K562 (cell line): Measurements from ENCODE around the gene POFUT2. TPM values are rescaled to one million over a fixed set of nuclear protein-coding genes. Genes with fewer than 3 reads are reported as not detected.
A peak's percentile ranks its signal among the peaks of the same experiment; 100 is the strongest.

Source experiments
- ATAC-seq: fragments of 200-7000 bp; cut with Tn5 transposase; 3 replicates; pipeline ENCODE4 v1.9.1; 2020; ENCODE audit warnings: moderate library complexity
- BruUV-seq: library from RNA; stranded (reverse); fragments of 400-500 nt; replicated peaks from 2 replicates; lab custom pipeline; 2021; lab: Mats Ljungman, UMichigan
- CTCF ChIA-PET: fragments of 300-600 bp; formaldehyde crosslinking; extraction: SDS; loops from one replicate; lab custom pipeline; 2021; ENCODE audit warnings: low intra/inter-chr PET ratio; lab: Yijun Ruan, JAX
- POLR2A ChIA-PET: fragments of 300-600, 350-650 bp; sonication (Branson Sonifier 250); formaldehyde crosslinking; extraction: SDS; loops from one replicate; lab custom pipeline; 2021; ENCODE audit warnings: antibody characterized with exemption, inconsistent platforms; lab: Yijun Ruan, JAX
- DNase-seq, 4 experiments: peaks; one replicate each; pipeline versions ENCODE4 v3.0.0 to v3.0.0-alpha.2; 2011 to 2018; ENCODE audit warnings: low spot score in 3 of 4, mixed read lengths in 3 of 4; ENCODE audit errors: extremely low read depth in 1 of 4
- FAIRE-seq: peaks from 2 replicates; lab custom pipeline; 2011; peaks lifted over from hg19 to GRCh38; lab: Jason Lieb, UNC
- H2AFZ ChIP-seq: 2 replicates; pipeline ENCODE4 v1.6.0; 2011; ENCODE audit warnings: low read depth, low read length, control low read depth, inconsistent platforms
- H3K27ac ChIP-seq: fragments of 200-600 bp; 3 replicates; pipeline ENCODE4 v1.8.0; 2011; ENCODE audit warnings: low read depth, mild to moderate bottlenecking, control low read depth, inconsistent platforms, low read length, moderate library complexity, mixed read lengths; ENCODE audit errors: extremely low read depth
- H3K27me3 ChIP-seq, 2 experiments: fragments of 300-600 bp in 1 of 2; 2 replicates in 1 of 2; 3 replicates in 1 of 2; pipeline versions ENCODE4 v1.6.0 to v1.8.0; 2011; ENCODE audit warnings: inconsistent platforms in 2 of 2, low read length in 2 of 2, mild to moderate bottlenecking in 1 of 2, mixed read lengths in 1 of 2, moderate library complexity in 1 of 2; ENCODE audit not compliant: control insufficient read depth in 2 of 2, insufficient read depth in 2 of 2
- H3K36me3 ChIP-seq: fragments of 300-600 bp; 3 replicates; pipeline ENCODE4 v1.8.0; 2011; ENCODE audit warnings: mild to moderate bottlenecking, low read length, inconsistent platforms; ENCODE audit not compliant: control insufficient read depth, insufficient read depth
- H3K4me1 ChIP-seq, 2 experiments: fragments of 200-600 bp in 1 of 2; replicated peaks in 1 of 2; 2 replicates in 1 of 2; 3 replicates in 1 of 2; pipeline versions ENCODE4 v1.5.1 to v1.8.0; 2011; ENCODE audit warnings: inconsistent platforms in 2 of 2, low read length in 2 of 2, mild to moderate bottlenecking in 1 of 2, mixed read lengths in 1 of 2, moderate library complexity in 1 of 2; ENCODE audit not compliant: control insufficient read depth in 2 of 2, insufficient read depth in 2 of 2
- H3K4me2 ChIP-seq: 2 replicates; pipeline ENCODE4 v1.6.1; 2011; ENCODE audit warnings: low read length, control low read depth, inconsistent platforms, mixed read lengths; ENCODE audit not compliant: insufficient read depth
- H3K4me3 ChIP-seq: fragments of 200-600 bp; sonication (generic), shearing (Covaris generic); 2 replicates; pipeline ENCODE4 v1.5.1; 2016; ENCODE audit warnings: control low read depth, inconsistent platforms
- H3K79me2 ChIP-seq: fragments of 200-600 bp; 3 replicates; pipeline ENCODE4 v1.8.0; 2011; ENCODE audit warnings: low read length, inconsistent platforms; ENCODE audit not compliant: control insufficient read depth, insufficient read depth
- H3K9ac ChIP-seq, 2 experiments: 2 replicates each; pipeline versions ENCODE4 v1.6.0 to v1.6.1; 2011; ENCODE audit warnings: low read depth in 2 of 2, low read length in 2 of 2, control low read depth in 1 of 2, inconsistent platforms in 1 of 2, mild to moderate bottlenecking in 1 of 2, mixed read lengths in 1 of 2; ENCODE audit not compliant: insufficient read depth in 1 of 2
- H3K9me1 ChIP-seq: one replicate; pipeline ENCODE4 v1.6.0; 2011; ENCODE audit warnings: inconsistent platforms, mild to moderate bottlenecking, low read length, moderate library complexity; ENCODE audit not compliant: control insufficient read depth, insufficient read depth
- H3K9me3 ChIP-seq: replicated peaks from 2 replicates; pipeline ENCODE4 v1.5.1; 2011; ENCODE audit warnings: low read depth, low read length, inconsistent platforms; ENCODE audit not compliant: control insufficient read depth, insufficient read depth
- H4K20me1 ChIP-seq: replicated peaks from 2 replicates; pipeline ENCODE4 v1.6.1; 2011; ENCODE audit warnings: low read length, inconsistent platforms, mixed read lengths; ENCODE audit not compliant: control insufficient read depth, insufficient read depth
- RBBP5 ChIP-seq: fragments of 200-600 bp; sonication (generic); IDR thresholded peaks from 2 replicates; pipeline ENCODE4 v1.6.1; 2012; ENCODE audit warnings: borderline replicate concordance, mild to moderate bottlenecking, low read length, control low read depth, inconsistent platforms; ENCODE audit not compliant: insufficient read depth, poor library complexity, severe bottlenecking
- SRSF7 ChIP-seq: fragments of 200-400 bp; formaldehyde crosslinking; optimal IDR thresholded peaks from 2 replicates; pipeline ENCODE3; 2017; ENCODE audit warnings: mild to moderate bottlenecking, low read depth, low read length
- WGBS: fragments of 100-300 bp; shearing (Covaris generic); methylation state at CpG from one replicate; pipeline ENCODE4 v1.1.6; 2016; ENCODE audit warnings: low coverage, mixed read lengths; ENCODE audit not compliant: insufficient coverage; ENCODE audit errors: missing lambda C conversion rate; 5-methylcytosine and 5-hydroxymethylcytosine counted together
- in situ Hi-C: fragments of 300-500 bp; cut with MboI; formaldehyde crosslinking; loops from 4 replicates; pipeline ENCODE4 v1.15.0; 2018; ENCODE audit warnings: inconsistent platforms, mixed read lengths
- intact Hi-C: fragments of 100-400 bp; cut with micrococcal nuclease; formaldehyde crosslinking; loops from 2 replicates; pipeline ENCODE4 v1.14.2; 2022
- polyA plus RNA-seq, 8 experiments: library from polyadenylated mRNA; depleted of rRNA in 4 of 8; stranded (reverse) in 5 of 8; unstranded in 3 of 8; fragments of >200 nt; fragmentation: Nextera tagmentation in 2 of 8; fragmentation: Illumina TruSeq in 1 of 8; extraction: Ambion mirVana in 2 of 8; extraction: Trizol in 1 of 8; gene quantifications; 2 replicates each; pipeline versions ENCODE4 v1.2.1 to v1.2.3, GENCODE V29; 2011 to 2014; ENCODE audit warnings: inconsistent platforms in 1 of 8, missing spikeins in 1 of 8
- total RNA-seq, 7 experiments: library from RNA; depleted of rRNA in 6 of 7; stranded (reverse); fragments of >200 nt in 6 of 7; fragmentation: Illumina TruSeq in 2 of 7; extraction: Trizol in 2 of 7; gene quantifications; 2 replicates each; pipeline versions ENCODE4 v1.2.1 to v1.2.3, GENCODE V29; 2011 to 2021; ENCODE audit warnings: low replicate concordance in 1 of 7
- TF ChIP-seq, protein P1 (sequence below), 3 experiments: fragments of 200-800 bp in 1 of 3; fragments of 250-450 bp in 1 of 3; fragments of 450-650 bp in 1 of 3; sonication (Bioruptor Pico) in 1 of 3; sonication (Bioruptor generic) in 1 of 3; formaldehyde crosslinking in 1 of 3; IDR thresholded peaks; 2 replicates each; pipeline versions ENCODE4 v1.6.1 to v1.8.0; 2016 to 2022; ENCODE audit warnings: mild to moderate bottlenecking in 2 of 3, missing genetic modification characterization in 2 of 3, missing compliant biosample characterization in 1 of 3, moderate library complexity in 1 of 3

Gene POFUT2
- total and polyA plus RNA-seq, 9 of the 15 experiments (the other 6 are each of a cell fraction or from before 2014, with no cell fraction given): 1.1 to 24.2 (median 11.0) TPM

DNA sequence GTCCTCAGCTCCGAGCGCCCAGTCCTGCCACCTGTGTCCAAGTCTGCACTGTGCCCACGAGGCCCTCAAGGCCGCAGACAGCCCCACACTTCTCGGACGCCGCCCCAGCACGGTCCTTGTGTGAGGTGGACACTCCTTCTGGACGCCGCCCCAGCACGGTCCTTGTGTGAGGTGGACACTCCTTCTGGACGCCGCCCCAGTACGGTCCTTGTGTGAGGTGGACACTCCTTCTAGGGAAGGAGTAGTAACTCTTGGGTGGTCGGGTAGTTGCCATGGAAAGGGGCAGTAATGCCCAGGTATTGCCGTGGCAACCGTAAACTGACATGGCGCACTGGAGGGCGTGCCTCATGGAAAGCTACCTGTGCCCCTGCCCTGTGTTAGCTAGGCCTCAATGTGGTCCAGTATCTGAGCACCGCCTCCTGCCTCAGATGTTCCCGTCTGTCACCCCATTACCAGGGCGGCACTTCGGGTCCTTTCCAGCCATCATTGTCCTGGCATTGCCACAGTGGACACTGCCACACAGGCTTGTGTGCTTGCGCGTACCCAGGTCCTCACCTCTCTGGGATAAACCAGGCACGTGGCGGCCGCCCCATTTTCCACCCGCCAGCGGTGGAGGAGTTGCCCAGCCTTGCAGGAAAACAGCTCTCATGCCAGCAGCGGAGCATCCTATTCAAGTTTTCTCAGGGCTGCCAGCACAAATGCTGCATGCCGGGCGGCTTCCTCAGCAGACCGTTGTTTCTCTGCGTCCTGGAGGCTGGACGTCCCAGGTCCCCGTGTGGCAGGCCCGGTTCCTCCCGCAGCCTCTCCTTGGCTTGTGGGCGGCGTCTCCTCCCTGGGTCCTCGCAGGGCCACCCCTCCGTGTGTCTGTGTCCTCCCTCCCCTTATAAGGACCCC lies 40.8 kb upstream of the POFUT2 start:
- no TSS peak for BruUV-seq
- H3K27ac ChIP-seq: no peak overlapping the region
- TF ChIP-seq SRSF7 (no peak), RBBP5 (no peak)
- TF ChIP-seq, protein P1, sequence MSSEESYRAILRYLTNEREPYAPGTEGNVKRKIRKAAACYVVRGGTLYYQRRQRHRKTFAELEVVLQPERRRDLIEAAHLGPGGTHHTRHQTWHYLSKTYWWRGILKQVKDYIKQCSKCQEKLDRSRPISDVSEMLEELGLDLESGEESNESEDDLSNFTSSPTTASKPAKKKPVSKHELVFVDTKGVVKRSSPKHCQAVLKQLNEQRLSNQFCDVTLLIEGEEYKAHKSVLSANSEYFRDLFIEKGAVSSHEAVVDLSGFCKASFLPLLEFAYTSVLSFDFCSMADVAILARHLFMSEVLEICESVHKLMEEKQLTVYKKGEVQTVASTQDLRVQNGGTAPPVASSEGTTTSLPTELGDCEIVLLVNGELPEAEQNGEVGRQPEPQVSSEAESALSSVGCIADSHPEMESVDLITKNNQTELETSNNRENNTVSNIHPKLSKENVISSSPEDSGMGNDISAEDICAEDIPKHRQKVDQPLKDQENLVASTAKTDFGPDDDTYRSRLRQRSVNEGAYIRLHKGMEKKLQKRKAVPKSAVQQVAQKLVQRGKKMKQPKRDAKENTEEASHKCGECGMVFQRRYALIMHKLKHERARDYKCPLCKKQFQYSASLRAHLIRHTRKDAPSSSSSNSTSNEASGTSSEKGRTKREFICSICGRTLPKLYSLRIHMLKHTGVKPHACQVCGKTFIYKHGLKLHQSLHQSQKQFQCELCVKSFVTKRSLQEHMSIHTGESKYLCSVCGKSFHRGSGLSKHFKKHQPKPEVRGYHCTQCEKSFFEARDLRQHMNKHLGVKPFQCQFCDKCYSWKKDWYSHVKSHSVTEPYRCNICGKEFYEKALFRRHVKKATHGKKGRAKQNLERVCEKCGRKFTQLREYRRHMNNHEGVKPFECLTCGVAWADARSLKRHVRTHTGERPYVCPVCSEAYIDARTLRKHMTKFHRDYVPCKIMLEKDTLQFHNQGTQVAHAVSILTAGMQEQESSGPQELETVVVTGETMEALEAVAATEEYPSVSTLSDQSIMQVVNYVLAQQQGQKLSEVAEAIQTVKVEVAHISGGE (CRISPR knock-in tag; IDR thresholded peaks at IDR 0.05): peak in 1 of 3 experiments; percentile 20; a peak in 1 of 6 replicates
- 0 out of 2 replicates have a peak, but pooled peaks cover 2% of the 10 kb centered on the region for H3K9me3 ChIP-seq
- H3K4me2 ChIP-seq: no peak overlapping the region
- FAIRE-seq (no peak), ATAC-seq (no peak), DNase-seq (no peak)
- 12% methylated on average over 43 of the region's 43 CpGs for WGBS
- peaks cover 59 to 84% of the 10 kb centered on the region in 2 experiments for H3K27me3 ChIP-seq
- no peak overlapping the region for H3K4me3 ChIP-seq
- intact Hi-C loops: no loop called here
- H4K20me1 ChIP-seq: peaks cover 44% of the 10 kb centered on the region
- no peaks in the 10 kb centered on the region for H3K36me3 ChIP-seq
- H3K9me1 ChIP-seq: no peaks in the 10 kb centered on the region
- POLR2A ChIA-PET: interaction anchor here (0.6 to 0.7 kb wide), 2 partner anchors 36 to 129 kb away, joined by 3 to 4 read pairs; no protein-coding TSS in a partner anchor
- CTCF ChIA-PET: no interaction called here
- no peak overlapping the region for H3K9ac ChIP-seq
- no peak overlapping the region for H2AFZ ChIP-seq
- H3K79me2 ChIP-seq: no peaks in the 10 kb centered on the region
- H3K4me1 ChIP-seq: peaks cover 0 to 57% of the 10 kb centered on the region in 2 experiments; a peak in 2 of 5 replicates
- in situ Hi-C loops: no loop called here
